ENCODE measurements around the gene G6PD.
"Not testable (repeated sequence)": the region's sequence is repeated elsewhere in the genome, so short reads cannot be mapped to it uniquely, and the experiment has no call there.

Gene G6PD

DNA sequence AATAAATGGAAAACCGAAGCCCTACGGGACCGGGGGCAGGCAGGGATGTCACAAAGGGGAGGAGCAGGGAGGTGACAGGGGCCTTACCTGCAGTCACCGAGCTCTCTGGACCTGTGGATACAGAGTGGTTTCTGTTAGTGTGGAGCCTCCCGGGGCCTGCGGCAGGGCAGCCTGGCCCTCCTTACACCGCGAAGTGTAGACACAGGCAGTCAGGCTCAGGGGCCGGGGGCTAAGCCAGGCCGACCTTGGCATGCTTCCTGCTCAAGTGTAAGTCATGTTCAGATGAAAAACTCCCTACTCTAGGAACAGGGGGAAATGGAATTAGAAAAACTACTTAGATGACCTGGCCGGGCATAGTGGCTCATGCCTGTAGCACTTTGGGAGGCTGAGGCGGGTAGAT is 34.9 kb downstream of the G6PD start:
- H3K27ac ChIP-seq (ENCODE audit: low read length): no peak overlapping the region
- H3K27me3 ChIP-seq (ENCODE audit: insufficient read depth, low read length): no peaks in the 10 kb centered on the region
- H3K4me3 ChIP-seq (ENCODE audit: low read length): no peak overlapping the region
- H3K36me3 ChIP-seq (ENCODE audit: insufficient read depth, low read depth, low read length): no peaks in the 10 kb centered on the region
- H3K9ac ChIP-seq (ENCODE audit: low read depth, low read length): no peak overlapping the region
- H3K9me3 ChIP-seq (ENCODE audit: insufficient read depth, low read depth, low read length): no peaks in the 10 kb centered on the region
- no peaks in the 10 kb centered on the region; the same call in 1 of the 2 replicates for H3K4me1 ChIP-seq (ENCODE audit: insufficient read depth, low read length)

DNA sequence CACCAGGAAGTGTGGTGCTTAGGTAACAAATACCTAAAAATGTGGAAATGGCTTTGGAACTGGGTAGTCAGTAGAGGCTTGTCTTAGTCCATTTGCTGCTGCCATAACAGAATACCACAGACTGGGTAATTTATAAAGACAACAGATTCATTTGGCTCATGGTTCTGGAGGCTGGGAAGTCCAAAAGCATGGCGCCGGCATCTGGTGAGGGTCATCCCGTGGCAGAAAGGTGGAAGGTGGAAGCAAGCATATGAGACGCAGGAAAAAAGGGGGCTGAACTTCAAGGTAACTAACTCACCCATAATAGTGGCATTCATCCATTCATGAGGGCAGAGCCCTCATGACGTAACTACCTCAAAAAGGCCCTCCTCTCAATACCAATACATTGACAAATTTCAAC is 37.2 kb downstream of the G6PD start:
- Histone ChIP-seq H3K27me3 (ENCODE audit: insufficient read depth, low read length) (no peaks in the 10 kb centered on the region), H3K36me3 (ENCODE audit: insufficient read depth, low read depth, low read length) (no peaks in the 10 kb centered on the region), H3K4me1 (ENCODE audit: insufficient read depth, low read length) (no peaks in the 10 kb centered on the region), H3K9ac (ENCODE audit: low read depth, low read length) (no peak overlapping the region), H3K27ac (ENCODE audit: low read length) (no peak overlapping the region), H3K9me3 (ENCODE audit: insufficient read depth, low read depth, low read length) (no peaks in the 10 kb centered on the region), H3K4me3 (ENCODE audit: low read length) (no peak overlapping the region)

DNA sequence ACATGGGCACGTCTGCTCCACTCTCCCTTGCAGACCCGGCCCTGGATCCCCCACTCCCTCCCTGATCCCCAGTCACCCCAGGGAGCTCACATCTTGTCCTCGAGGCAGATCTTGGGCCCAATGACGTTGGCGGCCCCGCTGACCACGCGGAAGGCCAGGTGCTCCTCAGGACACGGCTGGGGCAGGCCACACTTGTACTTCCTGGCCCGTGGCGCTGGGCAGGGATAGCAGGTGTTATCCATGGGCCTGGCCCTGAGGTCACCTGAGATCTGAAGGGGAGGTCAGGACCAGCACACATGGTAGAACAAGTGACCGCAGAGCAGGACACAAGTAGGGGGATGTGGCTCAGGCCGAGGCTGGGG is 38.3 kb downstream of the G6PD start:
- H3K27me3 ChIP-seq (ENCODE audit: insufficient read depth, low read length): no peaks in the 10 kb centered on the region
- no peak overlapping the region for H3K4me3 ChIP-seq (ENCODE audit: low read length)
- H3K27ac ChIP-seq (ENCODE audit: low read length): no peak overlapping the region
- H3K36me3 ChIP-seq (ENCODE audit: insufficient read depth, low read depth, low read length): no peaks in the 10 kb centered on the region
- H3K4me1 ChIP-seq (ENCODE audit: insufficient read depth, low read length): no peaks in the 10 kb centered on the region
- H3K9me3 ChIP-seq (ENCODE audit: insufficient read depth, low read depth, low read length): no peaks in the 10 kb centered on the region
- no peak overlapping the region for H3K9ac ChIP-seq (ENCODE audit: low read depth, low read length)

DNA sequence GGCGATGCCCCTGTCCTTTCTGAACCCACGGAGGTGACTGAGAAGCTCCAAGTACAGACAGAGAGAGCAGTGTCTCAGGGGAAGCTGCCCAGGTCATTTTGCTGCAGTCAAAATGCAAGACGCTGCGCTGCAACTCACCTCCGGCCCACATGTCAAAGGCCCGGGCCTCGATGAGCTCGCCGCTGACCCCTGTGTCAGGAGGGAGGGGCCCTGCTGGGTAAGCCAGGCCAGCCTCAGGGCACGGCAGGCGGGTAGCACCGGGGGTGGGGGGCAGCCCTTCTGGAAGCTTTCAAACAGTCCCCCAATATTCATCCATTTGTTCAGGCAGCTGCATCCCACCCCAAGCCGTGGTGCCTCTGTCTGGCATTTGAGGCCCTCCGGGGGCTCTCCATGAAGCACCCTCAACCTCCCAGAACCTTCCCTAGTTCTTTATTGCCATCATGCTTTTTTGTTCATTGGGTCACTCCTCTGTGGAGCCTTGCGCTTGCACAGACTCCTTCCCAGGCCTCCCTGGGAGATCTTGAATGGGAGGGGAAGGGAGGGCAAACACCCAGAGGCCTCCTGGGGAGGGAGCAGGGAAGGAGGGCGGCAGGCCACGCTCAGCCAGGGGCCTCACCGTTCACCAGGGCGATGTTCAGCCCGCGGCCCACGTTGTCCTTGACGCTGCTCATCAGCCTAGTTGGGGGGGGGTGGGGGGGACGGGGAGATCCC is 38.8 kb downstream of the G6PD start:
- no peak overlapping the region for H3K9ac ChIP-seq (ENCODE audit: low read depth, low read length)
- no peaks in the 10 kb centered on the region for H3K27me3 ChIP-seq (ENCODE audit: insufficient read depth, low read length)
- H3K27ac ChIP-seq (ENCODE audit: low read length): no peak overlapping the region
- no peaks in the 10 kb centered on the region for H3K9me3 ChIP-seq (ENCODE audit: insufficient read depth, low read depth, low read length)
- no peaks in the 10 kb centered on the region for H3K36me3 ChIP-seq (ENCODE audit: insufficient read depth, low read depth, low read length)
- H3K4me1 ChIP-seq (ENCODE audit: insufficient read depth, low read length): no peaks in the 10 kb centered on the region
- no peak overlapping the region for H3K4me3 ChIP-seq (ENCODE audit: low read length)

DNA sequence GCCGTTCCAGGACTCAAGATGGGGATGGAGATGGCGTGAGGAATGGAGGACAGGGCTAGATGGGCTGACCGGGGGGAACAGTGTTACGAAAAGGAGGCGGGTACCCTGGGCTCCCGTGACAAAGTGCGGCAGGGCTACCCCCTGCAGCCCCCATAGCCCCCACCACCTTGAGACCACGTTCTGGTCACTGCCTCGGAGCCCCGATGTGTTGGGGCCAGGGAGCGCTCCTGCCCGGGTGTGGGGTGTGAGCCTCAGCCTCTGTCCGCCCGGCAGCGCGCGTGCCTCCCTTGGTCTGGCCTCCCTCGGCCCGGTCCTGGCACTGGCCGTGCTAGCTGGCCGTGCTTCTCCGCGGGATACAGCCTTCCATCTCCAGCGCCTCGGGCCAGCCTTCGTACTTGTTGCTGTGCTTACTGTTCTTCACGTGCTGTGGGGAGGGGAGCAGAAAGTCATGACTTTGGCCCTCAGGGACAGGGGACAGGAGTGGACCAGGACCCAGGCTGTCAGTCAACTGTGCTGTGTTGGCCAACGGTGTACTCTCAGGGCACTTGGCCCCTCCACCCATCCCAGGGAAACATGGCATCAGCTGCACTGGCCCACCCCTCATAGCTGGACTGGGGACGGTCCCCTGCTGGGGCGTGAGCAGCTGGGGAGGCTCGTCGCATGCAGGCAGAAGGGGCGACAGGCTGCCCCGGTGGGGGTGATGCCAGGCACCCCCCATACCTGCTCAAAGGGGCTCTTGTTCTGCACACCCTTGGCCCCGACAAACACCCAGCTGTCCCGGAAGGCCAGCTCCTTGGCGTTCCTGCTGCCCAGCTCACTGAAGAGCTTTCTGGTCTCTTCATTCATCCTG is 39.9 kb downstream of the G6PD start:
- Histone ChIP-seq H3K4me1 (ENCODE audit: insufficient read depth, low read length) (no peaks in the 10 kb centered on the region), H3K9me3 (ENCODE audit: insufficient read depth, low read depth, low read length) (no peaks in the 10 kb centered on the region), H3K4me3 (ENCODE audit: low read length) (no peak overlapping the region), H3K27me3 (ENCODE audit: insufficient read depth, low read length) (no peaks in the 10 kb centered on the region), H3K36me3 (ENCODE audit: insufficient read depth, low read depth, low read length) (no peaks in the 10 kb centered on the region), H3K27ac (ENCODE audit: low read length) (no peak overlapping the region), H3K9ac (ENCODE audit: low read depth, low read length) (no peak overlapping the region)

DNA sequence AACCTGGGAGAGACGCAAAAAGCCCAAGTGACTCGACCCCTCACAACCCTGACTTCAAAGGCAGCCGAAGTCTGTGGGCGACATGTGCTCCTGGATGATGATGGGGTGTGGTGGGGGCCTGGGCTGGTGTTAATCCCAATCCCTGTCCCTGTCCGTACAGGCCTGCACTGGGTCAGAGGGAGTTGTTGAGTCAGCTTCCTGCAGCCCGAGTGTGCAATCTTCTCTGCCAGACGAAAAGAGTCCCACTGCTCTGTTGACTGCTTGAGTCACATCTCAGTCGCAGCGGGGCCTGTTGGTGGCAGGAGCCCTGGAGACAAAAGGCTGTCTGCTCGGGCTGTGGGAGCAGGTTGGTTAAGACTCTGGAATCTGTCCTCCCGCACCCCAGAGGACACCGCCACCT is 40.9 kb downstream of the G6PD start:
- H3K9ac ChIP-seq (ENCODE audit: low read depth, low read length): no peak overlapping the region
- no peak overlapping the region for H3K27ac ChIP-seq (ENCODE audit: low read length)
- H3K4me3 ChIP-seq (ENCODE audit: low read length): no peak overlapping the region
- H3K36me3 ChIP-seq (ENCODE audit: insufficient read depth, low read depth, low read length): no peaks in the 10 kb centered on the region
- H3K27me3 ChIP-seq (ENCODE audit: insufficient read depth, low read length): no peaks in the 10 kb centered on the region
- H3K9me3 ChIP-seq (ENCODE audit: insufficient read depth, low read depth, low read length): no peaks in the 10 kb centered on the region
- H3K4me1 ChIP-seq (ENCODE audit: insufficient read depth, low read length): no peaks in the 10 kb centered on the region

DNA sequence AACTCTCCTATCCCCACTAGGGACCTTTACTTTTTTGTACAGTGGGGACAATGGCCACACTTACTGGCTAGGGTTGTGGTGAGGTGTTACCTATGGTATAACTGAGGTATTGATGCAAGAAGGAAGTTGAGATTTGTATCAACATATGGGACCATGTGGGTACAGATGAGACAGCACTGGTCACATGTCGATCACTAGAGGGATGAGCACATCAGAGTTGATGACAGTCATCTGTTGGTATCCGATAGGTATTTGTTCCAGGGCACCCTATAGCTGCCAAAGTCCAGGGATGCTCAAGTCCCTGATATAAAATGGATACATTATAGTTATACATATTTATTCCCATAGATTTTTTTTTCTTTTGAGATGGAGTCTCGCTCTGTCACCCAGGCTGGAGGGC is 43.7 kb downstream of the G6PD start:
- Histone ChIP-seq H3K27me3 (ENCODE audit: insufficient read depth, low read length) (no peaks in the 10 kb centered on the region), H3K4me1 (ENCODE audit: insufficient read depth, low read length) (no peaks in the 10 kb centered on the region), H3K27ac (ENCODE audit: low read length) (no peak overlapping the region), H3K4me3 (ENCODE audit: low read length) (no peak overlapping the region), H3K36me3 (ENCODE audit: insufficient read depth, low read depth, low read length) (no peaks in the 10 kb centered on the region), H3K9me3 (ENCODE audit: insufficient read depth, low read depth, low read length) (no peaks in the 10 kb centered on the region), H3K9ac (ENCODE audit: low read depth, low read length) (no peak overlapping the region)

DNA sequence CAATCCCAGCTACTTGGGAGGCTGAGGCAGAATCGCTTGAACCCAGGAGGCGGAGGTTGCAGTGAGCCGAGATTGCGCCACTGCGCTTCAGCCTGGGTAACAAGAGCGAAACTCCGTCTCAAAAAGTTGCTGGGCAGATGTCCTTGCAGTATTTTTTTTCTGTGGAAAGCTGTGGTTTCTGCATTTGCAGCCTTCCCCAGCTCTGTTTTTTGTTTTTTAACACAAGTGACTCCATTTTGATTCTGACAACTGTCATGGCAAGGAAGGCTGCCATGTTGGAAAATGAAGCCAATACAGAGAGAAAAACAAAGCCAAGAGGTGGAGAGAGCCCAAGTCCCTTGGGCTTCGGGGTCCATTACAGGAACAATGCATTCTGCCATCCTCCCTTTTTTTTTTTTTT is 44.5 kb downstream of the G6PD start:
- no peak overlapping the region for H3K4me3 ChIP-seq (ENCODE audit: low read length)
- no peaks in the 10 kb centered on the region for H3K4me1 ChIP-seq (ENCODE audit: insufficient read depth, low read length)
- H3K9ac ChIP-seq (ENCODE audit: low read depth, low read length): no peak overlapping the region
- no peaks in the 10 kb centered on the region for H3K9me3 ChIP-seq (ENCODE audit: insufficient read depth, low read depth, low read length)
- no peaks in the 10 kb centered on the region for H3K27me3 ChIP-seq (ENCODE audit: insufficient read depth, low read length)
- H3K27ac ChIP-seq (ENCODE audit: low read length): no peak overlapping the region
- H3K36me3 ChIP-seq (ENCODE audit: insufficient read depth, low read depth, low read length): no peaks in the 10 kb centered on the region

DNA sequence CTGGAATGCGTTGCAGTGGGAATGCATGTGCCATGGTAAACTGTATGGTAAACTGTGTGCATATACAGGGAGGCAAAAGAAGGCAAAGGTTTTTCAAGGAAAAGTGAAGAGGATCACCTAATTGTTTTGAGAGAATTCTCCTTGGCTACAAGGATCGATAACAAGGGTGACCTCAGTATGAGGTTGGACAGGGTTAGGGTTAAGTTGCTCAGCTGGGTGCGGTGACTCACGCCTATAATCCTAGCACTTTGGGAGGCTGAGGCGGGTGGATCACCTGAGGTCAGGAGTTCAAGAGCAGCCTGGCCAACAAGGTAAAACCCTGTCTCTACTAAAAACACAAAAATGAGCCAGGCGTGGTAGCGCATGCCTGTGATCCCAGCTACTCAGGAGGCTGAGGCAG is 45.2 kb downstream of the G6PD start:
- H3K27ac ChIP-seq (ENCODE audit: low read length); H3K9me3 ChIP-seq (ENCODE audit: insufficient read depth, low read depth, low read length); H3K4me3 ChIP-seq (ENCODE audit: low read length); H3K9ac ChIP-seq (ENCODE audit: low read depth, low read length); H3K4me1 ChIP-seq (ENCODE audit: insufficient read depth, low read length); H3K27me3 ChIP-seq (ENCODE audit: insufficient read depth, low read length); H3K36me3 ChIP-seq (ENCODE audit: insufficient read depth, low read depth, low read length): not testable (repeated sequence)

DNA sequence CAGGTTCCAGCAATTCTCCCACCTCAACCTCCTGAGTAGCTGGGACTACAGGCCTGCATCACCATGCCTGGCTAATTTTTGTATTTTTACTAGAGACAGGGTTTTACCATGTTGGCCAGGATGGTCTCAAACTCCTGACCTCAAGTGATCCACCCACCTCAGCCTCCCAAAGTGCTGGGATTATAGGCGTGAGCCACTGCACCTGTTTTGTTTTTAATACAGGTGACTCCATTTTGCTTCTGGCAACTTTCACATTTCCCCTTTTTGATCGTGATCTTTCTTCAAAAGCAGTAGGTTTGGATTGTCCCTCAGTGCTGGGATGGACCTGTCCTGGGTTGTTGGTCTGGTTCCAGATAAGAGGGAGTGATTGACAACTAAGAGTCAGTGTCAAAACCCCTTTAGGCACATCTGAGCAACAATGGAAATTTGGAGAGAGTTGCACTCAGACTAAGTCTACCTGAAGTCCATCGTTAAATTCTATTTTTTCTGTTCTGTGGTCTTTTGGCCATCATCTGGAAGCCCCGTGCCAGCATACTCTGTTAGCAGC is 50.0 kb downstream of the G6PD start:
- not testable (repeated sequence) for H3K4me3 ChIP-seq (ENCODE audit: low read length); H3K9ac ChIP-seq (ENCODE audit: low read depth, low read length); H3K36me3 ChIP-seq (ENCODE audit: insufficient read depth, low read depth, low read length); H3K9me3 ChIP-seq (ENCODE audit: insufficient read depth, low read depth, low read length); H3K27me3 ChIP-seq (ENCODE audit: insufficient read depth, low read length); H3K4me1 ChIP-seq (ENCODE audit: insufficient read depth, low read length); H3K27ac ChIP-seq (ENCODE audit: low read length)

DNA sequence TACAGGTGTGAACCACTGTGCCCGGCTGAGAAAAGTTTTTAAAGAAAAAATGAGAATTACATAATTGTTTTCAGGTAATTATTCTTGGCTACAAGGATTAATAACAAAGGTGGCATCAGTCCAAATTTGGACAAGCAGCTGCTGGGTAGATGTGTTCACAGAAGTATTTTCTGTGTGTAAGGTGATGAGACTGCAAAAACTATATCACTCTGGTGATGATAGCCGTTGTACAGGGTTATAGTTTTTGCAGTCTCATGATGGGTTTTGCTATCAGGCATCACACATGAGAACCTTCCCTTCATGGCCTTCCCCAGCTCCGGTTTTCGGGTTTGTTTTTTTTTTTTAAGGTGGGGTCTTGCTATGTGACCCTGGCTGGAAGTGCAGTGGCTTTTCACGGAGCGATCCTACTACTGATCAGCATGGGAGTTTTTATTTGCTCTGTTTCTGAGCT is 51.1 kb downstream of the G6PD start:
- Histone ChIP-seq H3K27me3 (ENCODE audit: insufficient read depth, low read length) (no peaks in the 10 kb centered on the region; the same call in 1 of the 2 replicates), H3K9me3 (ENCODE audit: insufficient read depth, low read depth, low read length) (no peaks in the 10 kb centered on the region), H3K27ac (ENCODE audit: low read length) (no peak overlapping the region), H3K4me1 (ENCODE audit: insufficient read depth, low read length) (no peaks in the 10 kb centered on the region), H3K36me3 (ENCODE audit: insufficient read depth, low read depth, low read length) (no peaks in the 10 kb centered on the region), H3K4me3 (ENCODE audit: low read length) (no peak overlapping the region), H3K9ac (ENCODE audit: low read depth, low read length) (no peak overlapping the region)

DNA sequence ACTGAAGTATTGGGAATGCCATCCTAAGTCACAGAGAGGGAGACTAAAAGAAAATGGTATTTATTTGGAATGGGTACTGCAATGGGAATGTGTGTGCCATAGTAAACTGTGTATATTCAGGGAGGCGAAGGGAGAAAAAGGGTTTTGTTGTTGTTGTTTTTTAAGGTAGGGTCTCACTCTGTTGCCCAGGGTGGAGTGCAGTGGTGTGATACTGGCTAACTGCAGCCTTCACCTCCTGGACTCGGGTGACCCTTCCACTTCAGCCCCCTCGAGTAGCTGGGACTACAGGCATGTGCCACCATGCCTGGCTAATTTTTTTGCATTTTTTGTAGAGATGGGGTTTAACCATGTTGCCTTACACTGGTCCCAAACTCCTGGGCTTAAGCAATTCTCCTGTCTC is 51.9 kb downstream of the G6PD start:
- no peak overlapping the region for H3K27ac ChIP-seq (ENCODE audit: low read length)
- no peaks in the 10 kb centered on the region for H3K4me1 ChIP-seq (ENCODE audit: insufficient read depth, low read length)
- H3K9ac ChIP-seq (ENCODE audit: low read depth, low read length): no peak overlapping the region
- no peaks in the 10 kb centered on the region for H3K36me3 ChIP-seq (ENCODE audit: insufficient read depth, low read depth, low read length)
- H3K4me3 ChIP-seq (ENCODE audit: low read length): no peak overlapping the region
- H3K27me3 ChIP-seq (ENCODE audit: insufficient read depth, low read length): peaks cover 1% of the 10 kb centered on the region; the same call in 1 of the 2 replicates
- no peaks in the 10 kb centered on the region for H3K9me3 ChIP-seq (ENCODE audit: insufficient read depth, low read depth, low read length)
